Nephron (organoid): Measurements from ENCODE around the gene CYP51A1.
"Not testable (repeated sequence)": the region's sequence is repeated elsewhere in the genome, so short reads cannot be mapped to it uniquely, and the experiment has no call there.

Source experiments
- H3K27ac Mint-ChIP-seq, 3 experiments: 2 replicates each; pipeline ENCODE4 v1.8.0; 2020; ENCODE audit warnings: mixed read lengths in 3 of 3, mild to moderate bottlenecking in 2 of 3, moderate library complexity in 1 of 3
- H3K27me3 Mint-ChIP-seq: 2 replicates; pipeline ENCODE4 v1.8.0; 2021; ENCODE audit warnings: low read depth, mild to moderate bottlenecking, moderate library complexity, mixed read lengths
- H3K36me3 Mint-ChIP-seq: 2 replicates; pipeline ENCODE4 v1.8.0; 2020; ENCODE audit warnings: low read depth, mixed read lengths
- H3K4me1 Mint-ChIP-seq: 2 replicates; pipeline ENCODE4 v1.8.0; 2020; ENCODE audit warnings: mixed read lengths
- H3K4me3 Mint-ChIP-seq, 3 experiments: 2 replicates each; pipeline ENCODE4 v1.8.0; 2020; ENCODE audit warnings: mild to moderate bottlenecking in 3 of 3, mixed read lengths in 3 of 3, moderate library complexity in 2 of 3
- H3K9me3 Mint-ChIP-seq: 2 replicates; pipeline ENCODE4 v1.8.0; 2020; ENCODE audit warnings: mixed read lengths
- TF ChIP-seq, protein P1 (sequence below), 3 experiments: fragments of 200-600 bp; sonication (generic); IDR thresholded peaks; one replicate each; pipeline ENCODE4 v1.5.0; 2021; ENCODE audit warnings: antibody characterized with exemption in 3 of 3; ENCODE audit not compliant: unreplicated experiment in 3 of 3

The CYP51A1 gene

DNA sequence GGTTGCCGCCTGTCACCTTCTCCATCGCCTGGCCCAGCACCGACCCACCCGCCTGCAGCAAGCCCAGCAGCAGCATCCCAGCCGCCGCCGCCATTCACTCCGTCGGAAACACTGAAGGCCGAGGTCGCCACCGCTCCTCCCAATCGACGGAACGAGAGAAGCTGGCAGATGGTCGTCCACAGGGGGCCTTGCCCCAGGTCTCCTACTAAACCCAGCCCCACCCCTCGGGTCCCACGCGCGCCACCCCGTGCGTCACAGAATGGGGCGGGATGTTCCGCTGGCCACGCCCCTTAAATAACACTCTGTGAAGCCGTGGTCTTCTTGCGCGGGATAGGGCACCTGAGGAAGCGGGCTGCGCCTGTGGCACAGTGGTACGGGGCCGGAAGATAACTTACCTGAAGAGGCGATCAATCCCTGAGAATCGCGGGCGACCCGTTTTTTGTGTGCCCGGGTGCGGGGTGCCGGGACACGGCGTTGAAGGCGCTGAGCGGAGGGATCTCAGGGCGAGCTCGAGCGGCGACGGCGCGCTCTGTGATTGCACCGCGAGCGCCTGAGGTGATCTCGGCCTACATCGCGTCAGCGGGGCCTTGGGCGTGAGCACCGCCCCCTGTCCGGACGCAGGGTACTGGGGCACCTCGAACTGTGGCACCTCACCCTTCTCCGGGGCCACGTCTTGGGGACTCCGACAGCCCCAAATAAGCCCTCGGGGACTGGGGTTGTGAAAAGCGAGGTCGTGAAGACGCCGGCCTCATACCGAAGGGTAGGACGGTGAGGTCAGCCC is at the start of gene CYP51A1:
TSS of gene CYP51A1 (minus strand) at position 207 of the 781 bp plus-strand sequence. CDS start at position 94, 113 bp downstream.
- Mint-ChIP-seq H3K27me3 (no peaks in the 10 kb centered on the region), H3K36me3 (peaks cover 17% of the 10 kb centered on the region), H3K4me3 (peak within 1 kb of the TSS; percentile 97 to 100 (median 99)), H3K27ac (peak within 1 kb of the TSS; percentile 100), H3K9me3 (no peaks in the 10 kb centered on the region), H3K4me1 (peaks cover 49% of the 10 kb centered on the region)
- TF ChIP-seq, protein P1, sequence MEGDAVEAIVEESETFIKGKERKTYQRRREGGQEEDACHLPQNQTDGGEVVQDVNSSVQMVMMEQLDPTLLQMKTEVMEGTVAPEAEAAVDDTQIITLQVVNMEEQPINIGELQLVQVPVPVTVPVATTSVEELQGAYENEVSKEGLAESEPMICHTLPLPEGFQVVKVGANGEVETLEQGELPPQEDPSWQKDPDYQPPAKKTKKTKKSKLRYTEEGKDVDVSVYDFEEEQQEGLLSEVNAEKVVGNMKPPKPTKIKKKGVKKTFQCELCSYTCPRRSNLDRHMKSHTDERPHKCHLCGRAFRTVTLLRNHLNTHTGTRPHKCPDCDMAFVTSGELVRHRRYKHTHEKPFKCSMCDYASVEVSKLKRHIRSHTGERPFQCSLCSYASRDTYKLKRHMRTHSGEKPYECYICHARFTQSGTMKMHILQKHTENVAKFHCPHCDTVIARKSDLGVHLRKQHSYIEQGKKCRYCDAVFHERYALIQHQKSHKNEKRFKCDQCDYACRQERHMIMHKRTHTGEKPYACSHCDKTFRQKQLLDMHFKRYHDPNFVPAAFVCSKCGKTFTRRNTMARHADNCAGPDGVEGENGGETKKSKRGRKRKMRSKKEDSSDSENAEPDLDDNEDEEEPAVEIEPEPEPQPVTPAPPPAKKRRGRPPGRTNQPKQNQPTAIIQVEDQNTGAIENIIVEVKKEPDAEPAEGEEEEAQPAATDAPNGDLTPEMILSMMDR (IDR thresholded peaks at IDR 0.05; ENCODE audit: unreplicated experiment in 3 of 3): no peak

DNA sequence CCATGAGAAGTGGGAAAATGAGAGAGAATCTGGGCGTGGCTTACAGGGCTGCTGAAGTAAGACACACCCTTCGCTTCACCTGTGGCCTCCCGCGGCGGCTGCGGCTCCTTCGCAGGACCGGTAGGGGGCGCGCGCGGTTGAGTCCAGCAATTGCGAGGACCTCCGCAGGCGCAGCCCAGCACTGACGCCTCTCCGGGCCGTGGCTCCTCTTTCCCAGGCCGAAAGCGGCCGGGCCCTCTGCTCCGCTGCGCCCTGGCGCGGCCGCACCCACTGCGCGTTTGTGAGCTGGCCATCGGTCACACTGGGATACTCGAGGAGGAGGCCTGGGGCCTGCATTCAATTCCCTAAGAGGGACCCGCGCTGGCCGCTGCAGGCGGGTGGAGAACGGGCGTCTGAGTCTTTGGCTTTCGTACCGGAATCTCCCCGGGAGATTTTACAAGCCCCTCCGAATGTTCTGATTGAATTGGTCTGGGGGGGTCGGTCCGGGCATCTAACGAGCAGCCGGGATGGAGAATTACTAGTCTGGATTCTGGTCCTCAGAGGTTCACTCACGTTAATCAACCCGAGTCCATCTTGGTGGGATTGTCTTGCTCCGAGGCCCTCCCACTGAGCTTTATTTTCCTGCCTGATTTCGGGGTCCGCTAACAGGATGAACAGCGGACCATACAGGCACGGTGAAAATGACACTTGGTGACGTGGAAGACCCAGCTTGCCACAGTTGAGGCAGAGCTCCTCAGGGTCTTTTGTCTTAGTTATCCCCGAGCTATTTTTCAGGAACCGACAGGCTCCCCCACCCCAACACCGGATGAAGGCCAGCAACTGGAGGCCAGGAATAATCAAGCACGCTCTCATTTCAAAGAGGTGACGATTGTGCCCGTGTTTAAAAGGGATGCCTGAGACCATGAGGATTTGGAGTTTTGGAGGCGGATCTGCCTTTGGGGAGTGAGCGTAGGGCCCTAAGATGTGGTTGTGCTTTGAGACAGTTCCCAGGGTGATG is 44.9 kb upstream of the CYP51A1 start, which contains the start of gene LRRD1:
TSS of gene LRRD1 (minus strand) at position 215 of the 997 bp plus-strand sequence. CDS start 13,940 bp downstream, outside the sequence.
- Mint-ChIP-seq H3K9me3 (peaks cover 19% of the 10 kb centered on the region), H3K36me3 (no peaks in the 10 kb centered on the region), H3K27me3 (no peaks in the 10 kb centered on the region), H3K4me3 (peak within 1 kb of the TSS; percentile 50 to 68 (median 63)), H3K4me1 (peaks cover 9% of the 10 kb centered on the region), H3K27ac (no peak within 1 kb of the TSS)
- TF ChIP-seq, protein P1 (IDR thresholded peaks at IDR 0.05; ENCODE audit: unreplicated experiment in 3 of 3): peak; percentile 69 to 84 (median 84)

DNA sequence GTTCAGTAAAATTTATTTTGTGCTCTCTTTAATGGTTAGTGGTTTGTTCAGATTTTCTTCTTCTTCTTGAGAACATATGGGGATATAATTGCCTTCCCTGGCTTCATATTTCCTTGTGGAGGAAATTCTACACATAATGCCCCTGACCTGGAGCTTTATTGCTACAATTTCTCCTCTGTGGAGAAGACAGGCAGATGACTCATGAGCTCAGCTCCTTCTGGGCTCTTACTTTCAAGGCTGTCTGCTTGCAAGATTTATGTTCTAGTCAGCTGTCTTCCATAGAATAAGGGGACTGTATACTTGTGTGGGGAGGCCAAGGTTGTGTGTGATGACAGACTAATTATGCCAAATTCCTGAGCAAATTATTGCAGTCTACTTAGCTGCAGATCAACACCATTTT is 43.1 kb upstream of the CYP51A1 start:
- peak overlapping the region in 1 of 3 experiments; percentile 12 for H3K4me3 Mint-ChIP-seq
- no peaks in the 10 kb centered on the region for H3K36me3 Mint-ChIP-seq
- H3K9me3 Mint-ChIP-seq: peaks cover 12% of the 10 kb centered on the region
- peak overlapping the region; percentile 46 to 84 (median 82) for H3K27ac Mint-ChIP-seq
- H3K4me1 Mint-ChIP-seq: peaks cover 9% of the 10 kb centered on the region
- TF ChIP-seq, protein P1 (IDR thresholded peaks at IDR 0.05; ENCODE audit: unreplicated experiment in 3 of 3): no peak
- no peaks in the 10 kb centered on the region for H3K27me3 Mint-ChIP-seq

- H3K27me3 Mint-ChIP-seq, H3K4me1 Mint-ChIP-seq, H3K27ac Mint-ChIP-seq, H3K4me3 Mint-ChIP-seq: not testable (repeated sequence)
- Mint-ChIP-seq H3K9me3 (peaks cover 27% of the 10 kb centered on the region), H3K36me3 (peaks cover 11% of the 10 kb centered on the region)
These were observed 35.3 kb upstream of the CYP51A1 start for GRCh38 chr7:92169529-92169928.

GRCh38 chr7:92161271-92161670 is 27.0 kb upstream of the CYP51A1 start:
- Mint-ChIP-seq H3K27ac (no peak overlapping the region), H3K4me1 (no peaks in the 10 kb centered on the region), H3K27me3 (no peaks in the 10 kb centered on the region), H3K9me3 (no peaks in the 10 kb centered on the region), H3K4me3 (no peak overlapping the region), H3K36me3 (no peaks in the 10 kb centered on the region)
- TF ChIP-seq, protein P1 (IDR thresholded peaks at IDR 0.05; ENCODE audit: unreplicated experiment in 3 of 3): no peak
